ENCODE data around the gene WEE1. TPM values are rescaled to one million over a fixed set of nuclear protein-coding genes. Genes with fewer than 3 reads are reported as not detected.
"Not testable (repeated sequence)": the region's sequence is repeated elsewhere in the genome, so short reads cannot be mapped to it uniquely, and the experiment has no call there.

Gene WEE1
- total RNA-seq, 1 donor from 2014 or later, result 67.1 TPM

DNA sequence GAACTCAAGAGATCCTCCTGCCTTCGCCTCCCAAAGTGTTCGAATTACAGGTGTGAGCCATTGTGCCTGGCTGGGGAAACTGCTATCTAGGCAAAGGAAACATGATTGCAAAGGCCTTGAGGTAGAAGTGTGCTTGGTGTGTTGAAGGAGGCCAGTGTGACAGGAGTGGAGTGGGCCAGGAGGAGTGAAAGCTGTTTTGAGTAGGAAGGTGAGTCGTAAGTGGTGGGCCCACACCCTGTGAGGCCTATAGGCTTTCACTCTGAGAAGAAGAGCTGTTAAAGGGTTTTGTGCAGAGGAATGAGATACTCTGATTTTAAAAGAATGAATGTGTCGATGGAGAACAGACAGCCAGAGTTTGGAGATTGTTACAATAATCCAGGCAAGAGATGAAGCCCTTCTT lies 43.4 kb downstream of the WEE1 start:
- intact Hi-C loops (cut with micrococcal nuclease), result no loop called here

DNA sequence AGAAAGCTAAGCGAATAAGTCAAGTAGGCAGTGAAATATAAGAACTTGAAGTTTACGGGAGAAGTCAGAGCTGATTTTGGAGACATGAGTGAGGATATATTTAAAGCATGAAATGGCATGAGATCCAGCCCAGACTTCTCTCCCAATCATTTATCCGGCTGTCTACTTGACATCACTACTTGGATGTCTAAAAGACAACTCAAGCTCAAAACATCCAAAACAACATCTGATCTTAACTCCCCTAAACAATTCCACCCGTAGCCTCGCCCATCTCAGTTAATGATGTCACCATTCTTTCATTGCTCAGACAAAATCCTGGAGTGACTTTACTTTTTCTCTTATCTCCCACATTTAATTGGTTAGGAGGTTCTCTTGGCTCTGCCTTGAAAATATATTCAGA lies 44.5 kb downstream of the WEE1 start:
- intact Hi-C loops (cut with micrococcal nuclease), result no loop called here

GRCh38 chr11:9619004-9619403 lies 45.5 kb downstream of the WEE1 start:
- intact Hi-C loops (cut with micrococcal nuclease), result no loop called here

DNA sequence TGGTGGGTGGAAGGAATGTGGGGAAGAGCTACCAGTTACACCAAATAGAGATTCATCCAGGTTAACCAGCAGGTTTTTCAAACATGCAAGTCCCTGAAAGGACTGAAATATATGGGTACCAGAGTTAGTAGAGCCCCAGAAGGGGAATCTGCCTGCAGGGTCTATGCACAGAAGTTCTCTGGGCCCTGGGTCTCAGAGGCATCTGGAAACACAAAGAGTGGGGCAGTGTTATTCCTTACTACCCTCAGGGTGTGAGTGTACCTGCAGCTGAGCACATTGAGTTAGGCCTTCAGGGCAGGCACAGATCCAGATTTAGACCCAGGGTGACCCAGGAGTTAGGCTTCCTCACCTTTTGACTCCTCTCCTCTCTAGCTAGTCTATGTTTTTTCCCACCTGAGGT lies 46.5 kb downstream of the WEE1 start:
- intact Hi-C loops (cut with micrococcal nuclease), result no loop called here

DNA sequence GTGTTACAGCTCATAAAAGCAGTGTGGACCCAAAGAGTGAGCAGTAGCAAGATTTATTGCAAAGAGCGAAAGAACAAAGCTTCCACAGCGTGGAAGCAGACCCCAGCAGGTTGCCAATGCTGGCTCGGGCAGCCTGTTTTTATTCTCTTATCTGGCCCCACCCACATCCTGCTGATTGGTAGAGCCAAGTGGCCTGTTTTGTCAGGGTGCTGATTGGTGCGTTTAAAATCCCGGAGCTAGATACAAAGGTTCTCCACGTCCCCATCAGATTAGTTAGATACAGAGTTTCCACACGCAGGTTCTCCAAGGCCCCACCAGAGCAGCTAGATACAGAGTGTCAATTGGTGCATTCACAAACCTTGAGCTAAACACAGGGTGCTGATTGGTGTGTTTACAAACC lies 48.9 kb downstream of the WEE1 start:
- intact Hi-C loops (cut with micrococcal nuclease), result not testable (repeated sequence)

- intact Hi-C loops (cut with micrococcal nuclease), result not testable (repeated sequence)
These were observed 49.6 kb downstream of the WEE1 start for GRCh38 chr11:9623053-9623452.

- intact Hi-C loops (cut with micrococcal nuclease), result no loop called here
These were observed 51.0 kb downstream of the WEE1 start for GRCh38 chr11:9624448-9624847.

- intact Hi-C loops (cut with micrococcal nuclease), result no loop called here
These were observed 51.7 kb downstream of the WEE1 start for GRCh38 chr11:9625162-9625561.

DNA sequence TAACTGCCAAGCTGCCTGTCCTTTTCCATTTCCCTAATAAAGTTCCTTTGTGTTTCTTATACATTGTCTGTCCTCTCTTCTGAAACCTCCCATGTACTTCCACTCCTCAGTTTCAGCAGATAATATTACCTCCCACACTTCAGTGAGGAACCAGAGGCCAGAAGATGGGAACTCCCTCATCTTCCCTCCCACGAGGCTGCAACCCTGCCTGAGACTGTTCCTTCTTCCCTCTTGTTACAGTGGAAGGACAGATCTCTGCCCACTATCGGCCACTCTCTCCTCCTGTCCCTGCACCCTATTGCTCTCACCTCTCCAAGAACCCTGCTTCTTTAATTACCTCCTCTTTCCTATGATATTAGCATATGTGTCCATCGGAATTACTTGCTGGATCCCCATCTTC lies 52.3 kb downstream of the WEE1 start:
- intact Hi-C loops (cut with micrococcal nuclease), result no loop called here

DNA sequence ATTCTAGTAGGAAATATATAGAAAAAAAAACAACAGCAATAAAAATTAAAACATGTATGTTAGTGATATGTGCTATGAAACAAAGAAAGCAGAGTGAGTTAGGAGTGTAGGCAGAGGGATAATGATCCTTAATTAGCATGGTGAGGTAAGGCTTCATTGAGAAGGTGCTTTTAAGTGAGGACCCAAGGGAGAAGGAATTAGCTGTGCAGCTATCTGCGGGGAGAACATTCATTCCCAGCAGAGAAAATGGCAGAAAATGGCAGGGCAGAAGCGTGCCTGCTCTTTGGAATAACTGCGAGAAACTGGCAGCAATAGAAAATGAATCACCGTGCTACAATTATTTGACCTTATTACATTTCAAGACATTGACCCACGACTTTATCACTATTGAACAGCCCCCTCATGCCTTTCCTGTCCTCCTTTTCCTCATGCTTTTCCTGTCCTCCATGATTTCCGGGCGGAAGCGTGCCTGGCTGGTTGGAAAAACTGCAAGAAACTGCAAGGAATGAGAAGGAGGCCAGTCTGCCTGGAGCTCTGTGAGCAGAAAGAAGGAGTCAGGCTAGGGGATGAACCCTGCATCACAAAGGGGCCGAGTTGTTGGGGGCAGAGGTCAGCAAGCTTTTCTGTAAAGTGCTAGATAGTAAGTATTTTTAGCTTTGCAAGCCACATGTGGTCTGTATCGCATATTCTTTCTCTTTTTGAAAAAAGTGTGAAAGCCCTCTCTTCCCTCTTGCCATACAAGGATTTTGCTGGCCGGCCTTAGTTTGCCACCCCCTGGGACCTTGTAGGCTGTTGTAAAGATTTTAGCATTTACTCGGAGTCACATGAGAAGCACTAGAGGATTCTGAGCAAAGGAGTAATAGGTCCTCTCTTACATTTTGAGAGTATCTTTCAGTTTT lies 53.3 kb downstream of the WEE1 start:
- intact Hi-C loops (cut with micrococcal nuclease), result no loop called here

GRCh38 chr11:9629064-9629463 lies 55.6 kb downstream of the WEE1 start:
- intact Hi-C loops (cut with micrococcal nuclease), result no loop called here

DNA sequence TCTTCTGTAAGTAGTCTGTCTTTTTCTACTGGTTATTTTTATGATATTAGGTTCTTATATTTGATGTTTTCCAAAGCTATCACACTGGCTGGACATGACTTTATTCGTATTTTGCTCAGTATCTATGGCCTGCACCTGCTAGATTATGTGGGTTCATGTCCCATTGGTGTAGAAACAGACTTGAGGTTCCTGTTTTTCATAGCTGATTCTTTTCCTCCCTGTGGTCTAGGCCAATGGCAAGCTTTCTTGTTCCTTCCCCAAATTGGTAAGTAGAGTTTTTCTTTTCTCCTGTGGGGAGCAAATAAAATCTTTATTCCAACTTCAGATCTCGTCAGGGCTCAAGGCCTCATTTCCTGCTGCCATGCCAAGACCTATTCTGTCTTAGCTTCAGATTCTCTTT lies 60.2 kb downstream of the WEE1 start:
- intact Hi-C loops (cut with micrococcal nuclease), result no loop called here

DNA sequence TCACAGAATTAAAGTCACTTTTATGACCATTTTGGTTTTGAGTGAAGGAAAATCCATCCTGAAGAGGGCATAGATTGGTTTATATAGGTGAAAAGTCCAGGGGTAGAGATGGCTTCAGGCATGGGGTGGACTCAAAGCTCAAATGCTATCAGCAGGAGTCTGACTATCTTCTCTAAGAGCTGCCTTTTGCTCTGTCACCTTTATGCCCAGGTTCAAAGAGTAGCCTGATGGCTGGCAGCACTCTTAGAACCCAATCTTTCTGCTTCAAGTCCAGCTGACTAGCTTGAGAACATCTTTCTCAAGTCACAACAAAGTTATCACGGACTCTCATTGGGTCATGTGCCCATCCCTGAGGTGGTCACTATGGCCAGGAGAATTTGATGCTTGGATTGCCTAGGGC lies 63.2 kb downstream of the WEE1 start:
- intact Hi-C loops (cut with micrococcal nuclease), result no loop called here

- intact Hi-C loops (cut with micrococcal nuclease), result no loop called here
These were observed 65.6 kb downstream of the WEE1 start for GRCh38 chr11:9639099-9639498.

Other genes with a start within 250 kb of the WEE1 start
- 111 and 118 TPM in 2 replicates for gene IPO7, start 189.0 kb upstream of the WEE1 start, total RNA-seq
- 27.4 and 33.4 TPM in 2 replicates for gene ZNF143, start 112.7 kb upstream of the WEE1 start, total RNA-seq
- gene SWAP70, start 90.4 kb downstream of the WEE1 start, total RNA-seq, result 7.1 and 7.7 TPM in 2 replicates

Measured in T-helper 2 cell treated with Interferon-gamma antibody and Interleukin-4, amounts not matched to agents 100 ng/mL and 5 ng/mL, for 36 hours (primary cell).